Heart right ventricle (tissue), 16 donors: ENCODE data around the gene AKNA. TPM values are rescaled to one million over a fixed set of nuclear protein-coding genes. Genes with fewer than 3 reads are reported as not detected.

Experiments
- ATAC-seq, 8 donors: fragments of 200-7000 bp; cut with Tn5 transposase; one replicate each; pipeline ENCODE4 v1.9.1; 2020; ENCODE audit warnings: mild to moderate bottlenecking in 8 of 8, moderate library complexity in 8 of 8, moderate number of reproducible peaks in 1 of 8
- DNase-seq, 2 donors: peaks; one replicate each; pipeline ENCODE4 v3.0.0-alpha.2; 2020
- H3K27ac ChIP-seq, 10 donors: fragments of 200-600 bp; sonication (generic) in 2 of 10; one replicate each; pipeline versions ENCODE4 v1.5.0 to v1.8.0; 2020 to 2022; ENCODE audit warnings: mild to moderate bottlenecking in 3 of 10
- H3K27me3 ChIP-seq, 7 donors: fragments of 200-600 bp; one replicate each; pipeline ENCODE4 v1.8.0; 2021 to 2022; ENCODE audit warnings: mild to moderate bottlenecking in 2 of 7
- H3K36me3 ChIP-seq, 9 donors: fragments of 200-600 bp; sonication (generic) in 1 of 9; one replicate each; pipeline versions ENCODE4 v1.5.0 to v1.8.0; 2020 to 2022; ENCODE audit warnings: mild to moderate bottlenecking in 2 of 9
- H3K4me1 ChIP-seq, 9 donors: fragments of 200-600 bp; sonication (generic) in 1 of 9; one replicate each; pipeline versions ENCODE4 v1.5.0 to v1.8.0; 2020 to 2022; ENCODE audit warnings: mild to moderate bottlenecking in 4 of 9
- H3K4me3 ChIP-seq, 10 donors: fragments of 200-600 bp; sonication (generic) in 2 of 10; one replicate each; pipeline versions ENCODE4 v1.5.0 to v1.8.0; 2020 to 2022; ENCODE audit warnings: mild to moderate bottlenecking in 7 of 10, moderate library complexity in 2 of 10
- H3K9me3 ChIP-seq, 11 donors: fragments of 200-600 bp in 10 of 11; sonication (generic) in 2 of 11; one replicate each; pipeline versions ENCODE4 v1.5.0 to v1.8.0; 2013 to 2022; ENCODE audit warnings: mild to moderate bottlenecking in 2 of 11, control low read depth in 1 of 11, moderate library complexity in 1 of 11
- WGBS, 2 donors: extraction: QIAGEN DNeasy Blood & Tissue Kit; methylation state at CpG; one replicate each; pipeline ENCODE4 v1.1.7; 2013; ENCODE audit warnings: inconsistent platforms in 1 of 2; 5-methylcytosine and 5-hydroxymethylcytosine counted together
- intact Hi-C, 10 donors: fragments of 100-400 bp; cut with DNase I; formaldehyde crosslinking; loops; one replicate each; pipeline versions ENCODE4 v1.11.1 to v1.14.2; 2022
- polyA plus RNA-seq, 2 donors: library from polyadenylated mRNA; stranded (reverse); fragments of 200-250 nt; gene quantifications; one replicate each; pipeline ENCODE4 v1.2.3, GENCODE V29; 2013
- total RNA-seq, 10 donors: library from RNA; stranded (reverse); fragmentation: NEBNext Ultra II Directional in 3 of 10; extraction: Animal tissue kit (Norgen Biotek cat#: 25700) in 3 of 10; gene quantifications; one replicate each; pipeline versions ENCODE4 v1.2.1 to v1.2.4, GENCODE V29; 2021 to 2023
- TF ChIP-seq, protein P1 (sequence below), 9 donors: fragments of 200-600 bp; sonication (generic) in 2 of 9; IDR thresholded peaks; one replicate each; pipeline versions ENCODE4 v1.5.0 to v1.8.0; 2021 to 2022; ENCODE audit warnings: antibody characterized with exemption in 9 of 9, mild to moderate bottlenecking in 5 of 9, moderate library complexity in 1 of 9
- donor health status: Arrhythmogenic right ventricular cardiomyopathy.
- donor health status: ischemic (EF 13 %, LVEDD 7.1; RV severe dilation, severe dysfunction).
- donor health status: healthy with polysubstance abuse.
- donor health status: DM: no; HTN: yes; CAD: no.
- donor health status: DM: no; HTN: no; CAD: no.
- donor health status: ischemic (EF 25% LVEDD 6.9; RV normal size, moderate dysfunction).
- donor health status: ischemic (EF 25% LVEDD 5.7; RV mildly dilated, moderate dysfunction).
- donor health status: healthy.
- donor health status: DM: yes; HTN: yes; CAD: no.
- donor health status: Ischemic cardiomyopathy.
- donor health status: ischemic (EF 35%, LVEDD 5.7; RV mildly dilated, moderate dysfunction).
- donor health status: nonischemic (EF 11% LVEDD 7.7; RV severe dilation, severe dysfunction).
- donor health status: DM: yes; HTN: yes; CAD: no.
- donor health status: PGD.
- donor health status: ischemic (EF 29% LVEDD 5.4; RV normal size, mild dysfunction).
- donor health status: nonischemic (EF 23%, LVEDD 6.1; RV moderate dilation, normal function).

AKNA gene
- total and polyA plus RNA-seq, 12 donors = 2.7 to 20.5 (median 4.6) TPM

DNA sequence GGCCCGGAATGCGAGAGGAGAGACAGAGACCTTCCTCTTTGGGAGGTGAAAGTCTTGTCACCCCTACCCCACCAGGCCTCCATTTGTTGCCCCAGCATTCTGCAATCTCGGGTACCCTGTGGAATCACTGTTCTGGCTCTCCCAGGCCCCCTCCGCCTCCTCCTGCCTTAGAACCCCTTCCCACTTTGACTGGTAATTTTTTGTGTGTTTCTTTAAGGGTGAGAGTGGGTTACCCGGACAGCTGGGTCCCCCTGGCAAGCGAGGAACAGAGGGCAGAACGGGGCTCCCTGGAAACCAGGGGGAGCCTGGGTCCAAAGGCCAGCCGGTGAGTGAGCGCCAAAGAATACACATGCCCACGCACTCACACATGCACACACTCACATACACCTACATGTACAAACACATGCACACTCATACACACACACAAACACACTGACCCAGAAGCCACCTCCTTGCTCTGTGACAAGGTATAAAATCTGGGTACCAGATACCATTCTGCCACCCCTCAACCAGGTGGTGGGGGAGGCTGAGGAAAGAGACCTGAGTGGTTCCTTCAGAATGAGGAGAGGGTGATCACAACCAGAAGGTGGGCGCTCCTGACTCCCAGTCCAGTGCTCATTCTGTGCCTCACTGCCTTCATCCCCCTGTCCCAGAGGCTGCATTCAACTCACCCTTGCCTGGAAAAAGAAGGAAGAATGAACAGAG lies 95.7 kb downstream of the AKNA start:
- no peak for DNase-seq
- Histone ChIP-seq H3K4me3 (no peak overlapping the region), H3K4me1 (no peaks in the 10 kb centered on the region)

DNA sequence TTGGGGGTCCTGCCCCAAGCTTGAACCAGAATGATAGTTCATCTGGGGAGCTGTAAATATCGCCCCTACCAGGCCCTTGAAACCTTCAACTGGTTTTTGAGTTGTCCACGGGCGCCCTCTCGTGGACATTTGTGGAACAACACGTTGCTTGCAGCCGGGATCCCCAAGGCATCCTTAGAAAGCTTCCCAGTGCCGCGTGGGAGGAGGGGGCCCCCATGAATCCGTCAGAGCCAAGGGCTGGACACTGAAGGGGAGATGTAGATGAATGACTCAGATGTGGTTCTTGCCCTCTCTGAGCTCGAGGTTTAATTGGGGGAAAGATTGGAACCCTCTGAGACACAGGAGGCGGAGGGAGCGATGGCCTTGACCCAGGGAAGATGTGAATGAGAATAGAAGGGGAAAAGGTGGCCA lies 96.7 kb downstream of the AKNA start:
- TF ChIP-seq, protein P1, sequence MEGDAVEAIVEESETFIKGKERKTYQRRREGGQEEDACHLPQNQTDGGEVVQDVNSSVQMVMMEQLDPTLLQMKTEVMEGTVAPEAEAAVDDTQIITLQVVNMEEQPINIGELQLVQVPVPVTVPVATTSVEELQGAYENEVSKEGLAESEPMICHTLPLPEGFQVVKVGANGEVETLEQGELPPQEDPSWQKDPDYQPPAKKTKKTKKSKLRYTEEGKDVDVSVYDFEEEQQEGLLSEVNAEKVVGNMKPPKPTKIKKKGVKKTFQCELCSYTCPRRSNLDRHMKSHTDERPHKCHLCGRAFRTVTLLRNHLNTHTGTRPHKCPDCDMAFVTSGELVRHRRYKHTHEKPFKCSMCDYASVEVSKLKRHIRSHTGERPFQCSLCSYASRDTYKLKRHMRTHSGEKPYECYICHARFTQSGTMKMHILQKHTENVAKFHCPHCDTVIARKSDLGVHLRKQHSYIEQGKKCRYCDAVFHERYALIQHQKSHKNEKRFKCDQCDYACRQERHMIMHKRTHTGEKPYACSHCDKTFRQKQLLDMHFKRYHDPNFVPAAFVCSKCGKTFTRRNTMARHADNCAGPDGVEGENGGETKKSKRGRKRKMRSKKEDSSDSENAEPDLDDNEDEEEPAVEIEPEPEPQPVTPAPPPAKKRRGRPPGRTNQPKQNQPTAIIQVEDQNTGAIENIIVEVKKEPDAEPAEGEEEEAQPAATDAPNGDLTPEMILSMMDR (IDR thresholded peaks at IDR 0.05) = peak; percentile 87 to 96 (median 95)
- Histone ChIP-seq H3K9me3 (peaks cover 0 to 20% (median 0%) of the 10 kb centered on the region in 11 donors), H3K36me3 (peaks cover 0 to 42% (median 10%) of the 10 kb centered on the region in 9 donors), H3K27ac (no peak overlapping the region), H3K4me3 (no peak overlapping the region), H3K4me1 (no peaks in the 10 kb centered on the region), H3K27me3 (no peaks in the 10 kb centered on the region)
- intact Hi-C loops = loop anchor here in 9 of 10 donors (1.0 to 10.0 kb wide), 10 partner anchors 134 to 209 kb away; partner anchors contain the start of gene COL27A1 (in 5 of the 9)
- DNase-seq (peak; percentile 62 to 76), ATAC-seq (peak; percentile 12 to 67 (median 48))
- 18 to 19% methylated on average over 12 of the region's 12 CpGs for WGBS, 2 donors

More for the DNA sequence above, 95.7 kb downstream of the AKNA start:
- TF ChIP-seq, protein P1 (IDR thresholded peaks at IDR 0.05) = no peak
- 91 to 94% methylated on average over 11 of the region's 11 CpGs for WGBS, 2 donors
- ATAC-seq = no peak
- Histone ChIP-seq H3K27me3 (no peaks in the 10 kb centered on the region), H3K36me3 (peaks cover 0 to 52% (median 10%) of the 10 kb centered on the region in 9 donors), H3K27ac (no peak overlapping the region), H3K9me3 (peaks cover 0 to 26% (median 0%) of the 10 kb centered on the region in 11 donors)
- intact Hi-C loops = loop anchor here in 9 of 10 donors (1.0 to 10.0 kb wide), 11 partner anchors 135 to 211 kb away; partner anchors contain the start of gene COL27A1 (in 5 of the 9)

DNA sequence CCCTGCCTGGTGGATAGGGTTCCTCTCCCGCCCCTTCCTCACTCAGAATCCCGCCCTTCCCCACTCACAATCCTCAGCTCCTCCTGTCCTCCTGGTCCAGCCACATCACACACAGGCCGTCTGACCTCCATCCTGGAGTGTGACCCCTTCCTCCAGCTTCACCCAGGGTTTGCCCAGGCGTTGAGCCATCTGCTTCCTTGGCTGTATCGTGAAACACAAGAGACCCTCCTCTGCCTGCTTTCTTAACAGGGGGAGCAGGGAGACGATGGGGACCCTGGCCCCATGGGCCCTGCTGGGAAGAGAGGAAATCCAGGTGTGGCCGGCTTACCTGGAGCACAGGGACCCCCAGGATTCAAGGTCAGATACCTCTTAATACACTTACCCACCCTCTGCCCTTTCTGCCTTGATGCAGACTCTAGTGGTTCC lies 97.2 kb downstream of the AKNA start:
- Histone ChIP-seq H3K27ac (no peak overlapping the region), H3K4me3 (no peak overlapping the region), H3K36me3 (peaks cover 0 to 37% (median 10%) of the 10 kb centered on the region in 9 donors), H3K27me3 (no peaks in the 10 kb centered on the region), H3K4me1 (no peaks in the 10 kb centered on the region), H3K9me3 (peaks cover 0 to 15% (median 0%) of the 10 kb centered on the region in 11 donors)
- peak in 4 of 8 donors; percentile 20 to 28 (median 26) for ATAC-seq
- intact Hi-C loops = loop anchor here in 9 of 10 donors (2.0 to 10.0 kb wide), 8 partner anchors 133 to 208 kb away; partner anchors contain the start of gene COL27A1 (in 5 of the 9)
- 70 to 76% methylated on average over 7 of the region's 7 CpGs for WGBS, 2 donors
- TF ChIP-seq, protein P1 (IDR thresholded peaks at IDR 0.05) = no peak
- DNase-seq = no peak

DNA sequence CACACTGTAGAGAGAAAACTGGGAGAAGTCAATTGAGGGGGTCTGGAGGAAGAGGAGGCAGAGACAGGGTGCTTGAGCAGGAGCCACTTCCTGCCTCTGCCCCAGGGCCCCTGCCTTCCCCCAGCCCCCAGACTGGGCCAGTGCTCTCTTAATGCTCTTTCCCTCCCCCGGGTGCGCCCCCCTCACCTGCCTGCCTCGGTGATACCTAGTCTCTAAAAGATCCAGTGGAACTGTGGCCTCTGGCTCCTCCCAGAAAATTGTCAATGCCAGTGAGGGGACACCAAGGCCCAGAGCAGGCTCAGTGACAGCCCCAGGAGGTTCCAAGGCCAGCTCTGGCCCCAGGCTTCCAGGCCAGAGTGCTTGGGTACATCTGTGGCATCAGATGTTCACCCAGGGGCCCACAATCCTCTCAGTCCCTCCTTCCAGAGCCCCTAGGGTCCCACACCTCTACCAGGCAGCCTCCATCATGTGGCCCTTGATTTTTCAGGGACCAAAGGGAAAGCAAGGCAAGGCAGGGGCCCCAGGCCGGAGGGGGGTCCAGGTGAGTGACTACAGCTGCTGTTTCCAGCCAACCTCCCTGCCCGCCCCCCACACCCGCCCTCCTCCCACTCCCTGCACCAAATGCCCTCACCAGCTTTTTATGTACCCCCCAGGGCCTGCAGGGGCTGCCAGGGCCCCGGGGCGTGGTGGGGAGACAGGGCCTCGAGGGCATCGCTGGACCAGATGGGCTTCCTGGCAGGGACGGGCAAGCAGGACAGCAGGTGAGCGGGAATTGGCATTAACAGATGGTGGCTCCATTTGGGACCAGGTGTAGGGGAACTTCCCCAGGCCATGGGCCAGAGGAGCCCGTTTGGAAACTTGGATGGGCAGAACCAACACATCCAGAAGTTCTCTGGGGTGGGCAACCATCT lies 98.0 kb downstream of the AKNA start:
- no peaks in the 10 kb centered on the region for H3K27me3 ChIP-seq
- no peaks in the 10 kb centered on the region for H3K4me1 ChIP-seq
- DNase-seq (no peak), ATAC-seq (peak in 2 of 8 donors; percentile 13 to 36)
- WGBS, 2 donors = 87 to 93% methylated on average over 13 of the region's 13 CpGs
- TF ChIP-seq, protein P1 (IDR thresholded peaks at IDR 0.05) = no peak
- peaks cover 0 to 7% (median 0%) of the 10 kb centered on the region in 11 donors for H3K9me3 ChIP-seq
- H3K4me3 ChIP-seq = no peak overlapping the region
- no peak overlapping the region for H3K27ac ChIP-seq
- H3K36me3 ChIP-seq = peaks cover 0 to 30% (median 7%) of the 10 kb centered on the region in 9 donors
- intact Hi-C loops = loop anchor here (2.0 to 10.0 kb wide), 10 partner anchors 133 to 208 kb away; partner anchors contain the start of gene COL27A1 (in 6 of the 10)
